GM12873 (cell line): ENCODE results near the gene ADAMTS17.

Experiments used
- TF ChIP-seq, protein P1 (sequence below): IDR thresholded peaks from 2 replicates; pipeline ENCODE4 v1.5.1; 2012; ENCODE audit warnings: low read depth, mild to moderate bottlenecking, moderate library complexity, low read length, control low read depth; ENCODE audit not compliant: insufficient read depth; ENCODE audit errors: missing control alignments

The ADAMTS17 gene

DNA sequence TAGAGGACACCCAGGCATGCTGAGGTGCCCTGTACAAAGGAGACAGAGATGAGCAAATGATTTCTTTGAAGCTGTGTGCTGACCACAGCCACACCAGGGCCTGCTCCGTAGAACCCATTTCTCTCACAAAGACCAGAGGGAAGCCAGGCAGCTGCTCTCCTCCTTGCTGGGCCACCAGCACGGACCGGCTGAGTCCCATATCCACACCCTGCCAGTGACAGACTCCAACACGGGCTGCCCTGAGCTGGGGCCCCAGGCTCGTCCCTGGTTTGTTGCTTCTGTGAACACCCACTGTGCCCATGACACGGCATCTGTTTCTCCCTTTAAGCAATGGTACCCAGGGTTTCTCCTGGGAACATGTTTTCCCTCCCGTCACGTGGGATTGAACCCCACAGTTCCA lies 284.5 kb downstream of the ADAMTS17 start:
- TF ChIP-seq, protein P1, sequence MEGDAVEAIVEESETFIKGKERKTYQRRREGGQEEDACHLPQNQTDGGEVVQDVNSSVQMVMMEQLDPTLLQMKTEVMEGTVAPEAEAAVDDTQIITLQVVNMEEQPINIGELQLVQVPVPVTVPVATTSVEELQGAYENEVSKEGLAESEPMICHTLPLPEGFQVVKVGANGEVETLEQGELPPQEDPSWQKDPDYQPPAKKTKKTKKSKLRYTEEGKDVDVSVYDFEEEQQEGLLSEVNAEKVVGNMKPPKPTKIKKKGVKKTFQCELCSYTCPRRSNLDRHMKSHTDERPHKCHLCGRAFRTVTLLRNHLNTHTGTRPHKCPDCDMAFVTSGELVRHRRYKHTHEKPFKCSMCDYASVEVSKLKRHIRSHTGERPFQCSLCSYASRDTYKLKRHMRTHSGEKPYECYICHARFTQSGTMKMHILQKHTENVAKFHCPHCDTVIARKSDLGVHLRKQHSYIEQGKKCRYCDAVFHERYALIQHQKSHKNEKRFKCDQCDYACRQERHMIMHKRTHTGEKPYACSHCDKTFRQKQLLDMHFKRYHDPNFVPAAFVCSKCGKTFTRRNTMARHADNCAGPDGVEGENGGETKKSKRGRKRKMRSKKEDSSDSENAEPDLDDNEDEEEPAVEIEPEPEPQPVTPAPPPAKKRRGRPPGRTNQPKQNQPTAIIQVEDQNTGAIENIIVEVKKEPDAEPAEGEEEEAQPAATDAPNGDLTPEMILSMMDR: no peak

DNA sequence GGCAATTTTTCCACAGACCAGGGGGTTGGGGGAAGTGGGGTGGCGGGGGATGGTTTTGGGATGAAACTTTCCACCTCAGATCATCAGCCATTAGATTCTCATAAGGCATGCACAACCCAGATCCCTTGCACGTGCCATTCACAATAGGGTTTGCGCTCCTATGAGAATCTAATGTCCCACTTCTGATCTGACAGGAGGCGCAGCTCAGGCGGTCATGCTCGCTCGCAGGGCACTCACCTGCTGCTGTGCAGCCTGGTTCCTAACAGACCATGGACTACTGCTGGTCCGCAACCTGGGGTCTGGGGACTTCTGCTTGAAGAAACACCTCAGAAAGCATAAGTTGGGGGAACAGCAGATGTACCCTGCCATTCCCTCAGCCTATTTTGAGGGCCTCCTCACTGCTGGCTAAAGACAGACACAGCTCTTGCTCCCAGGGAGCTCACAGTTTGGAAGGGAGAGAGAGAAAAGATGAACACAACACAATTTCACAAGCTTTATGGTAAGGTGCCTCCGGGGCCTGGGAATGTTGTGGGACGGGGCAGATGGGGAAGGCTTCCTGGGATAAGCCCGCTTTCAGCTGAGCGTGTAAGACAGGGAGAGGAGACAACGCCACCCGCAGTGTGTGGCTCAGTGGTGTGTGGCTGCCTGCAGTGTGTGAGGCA lies 285.2 kb downstream of the ADAMTS17 start:
- TF ChIP-seq, protein P1: no peak

DNA sequence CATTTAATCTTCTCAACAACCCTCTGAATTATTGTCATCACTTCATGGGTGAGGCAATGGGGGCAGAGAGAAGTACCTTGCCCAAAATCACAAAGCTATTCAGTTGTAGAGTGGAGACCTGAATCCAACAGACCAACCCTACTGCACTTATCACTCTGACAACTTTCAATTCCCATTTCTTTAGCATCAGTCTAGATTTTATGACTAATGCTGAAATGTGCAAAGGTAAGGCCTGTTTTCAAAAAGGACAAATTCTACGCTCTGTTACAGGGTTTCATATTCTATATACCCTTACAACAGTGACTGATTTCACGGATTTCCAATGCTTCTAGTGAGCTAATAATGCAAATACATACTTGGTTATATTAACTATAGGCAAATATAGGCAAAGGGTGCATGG lies 286.0 kb downstream of the ADAMTS17 start:
- TF ChIP-seq, protein P1: no peak

DNA sequence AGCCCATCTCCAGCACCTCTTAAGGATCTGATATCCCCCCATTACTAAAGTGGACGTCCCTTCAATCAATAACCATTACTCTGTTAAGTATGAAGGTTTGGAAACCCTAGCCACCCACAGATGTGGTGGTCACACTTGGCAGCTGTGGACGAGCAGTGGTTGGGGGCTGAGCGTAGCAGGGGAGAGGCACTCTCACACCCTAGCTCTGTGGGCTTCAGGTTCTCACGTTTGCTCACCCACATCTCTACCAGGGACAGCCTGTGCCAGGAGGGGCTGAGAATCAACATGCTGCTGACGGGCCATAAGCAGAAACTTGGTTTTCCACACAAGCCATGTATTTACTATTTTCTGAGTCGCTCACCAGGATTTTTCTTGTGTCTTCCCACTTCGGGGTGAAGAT lies 287.2 kb downstream of the ADAMTS17 start:
- TF ChIP-seq, protein P1: no peak

DNA sequence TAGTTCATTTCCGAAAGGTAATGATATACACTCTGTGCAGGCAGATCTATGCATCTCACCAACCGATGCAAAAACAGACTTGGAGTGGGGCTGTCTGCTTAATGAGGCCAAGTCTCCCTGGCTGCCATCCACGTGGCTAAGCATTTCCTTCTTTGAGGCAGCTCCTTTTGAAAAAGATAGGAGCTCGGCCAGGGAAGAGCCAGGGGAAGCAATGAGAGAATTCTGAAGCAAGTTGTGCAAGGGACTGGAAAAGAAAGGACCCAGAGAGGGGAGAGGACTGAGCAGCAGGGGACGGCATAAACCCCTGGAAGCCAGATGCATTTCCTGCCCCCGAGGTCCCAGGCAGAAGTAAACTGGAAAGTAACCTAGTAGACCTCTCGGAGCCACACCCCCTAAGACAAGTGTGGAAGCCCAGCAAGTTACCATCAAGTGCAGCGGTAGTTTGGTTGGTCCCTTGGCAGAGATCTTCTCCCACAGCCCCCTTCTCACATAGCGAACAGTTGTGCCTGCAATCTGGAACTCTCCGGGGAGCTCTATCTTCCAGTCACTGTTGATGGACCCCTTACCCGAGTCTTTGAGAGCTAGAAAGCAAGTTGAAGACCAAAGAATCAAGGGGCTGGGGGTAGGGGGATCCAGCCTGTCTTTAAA lies 288.2 kb downstream of the ADAMTS17 start:
- TF ChIP-seq, protein P1: no peak

DNA sequence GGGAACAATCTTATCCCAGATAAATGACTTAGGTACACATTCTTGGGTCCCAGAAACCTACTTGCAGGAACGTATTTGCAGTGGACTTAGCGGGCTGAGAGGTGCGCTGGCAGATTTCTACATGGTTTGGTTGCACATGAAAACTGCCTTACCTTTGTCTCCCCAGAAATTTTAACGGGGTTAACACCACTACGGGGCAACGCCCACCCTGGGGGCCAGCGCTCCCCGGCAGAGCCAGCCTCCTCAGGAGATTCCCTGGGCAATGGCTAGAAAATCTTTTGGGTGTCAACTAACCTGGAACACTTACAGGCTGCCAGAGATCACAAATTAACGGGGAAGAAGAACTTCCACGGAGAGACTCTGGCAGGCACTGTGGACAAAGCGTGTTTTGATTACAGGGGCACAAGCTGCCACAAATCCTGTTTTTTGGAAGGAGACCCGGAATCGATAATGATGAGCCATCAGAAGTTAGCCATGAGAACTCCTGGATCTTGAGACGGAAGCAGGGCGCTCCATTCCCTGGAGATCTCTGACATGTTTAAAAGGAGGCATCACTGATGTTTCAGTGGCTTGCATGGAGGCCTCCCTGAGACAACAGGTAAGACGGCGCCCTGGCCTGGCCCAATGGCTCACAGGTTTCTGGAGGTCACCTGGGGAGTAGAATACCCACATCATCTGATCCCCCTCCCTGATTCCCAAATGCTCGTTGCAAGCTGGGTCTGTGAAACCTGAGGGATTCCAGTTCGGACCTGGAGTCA lies 288.9 kb downstream of the ADAMTS17 start:
- TF ChIP-seq, protein P1: no peak
